ENCODE results near the gene FLCN. TPM values are rescaled to one million over a fixed set of nuclear protein-coding genes. Genes with fewer than 3 reads are reported as not detected.

Gene FLCN
- total and polyA plus RNA-seq, 2 donors: 14.4 to 14.6 TPM

DNA sequence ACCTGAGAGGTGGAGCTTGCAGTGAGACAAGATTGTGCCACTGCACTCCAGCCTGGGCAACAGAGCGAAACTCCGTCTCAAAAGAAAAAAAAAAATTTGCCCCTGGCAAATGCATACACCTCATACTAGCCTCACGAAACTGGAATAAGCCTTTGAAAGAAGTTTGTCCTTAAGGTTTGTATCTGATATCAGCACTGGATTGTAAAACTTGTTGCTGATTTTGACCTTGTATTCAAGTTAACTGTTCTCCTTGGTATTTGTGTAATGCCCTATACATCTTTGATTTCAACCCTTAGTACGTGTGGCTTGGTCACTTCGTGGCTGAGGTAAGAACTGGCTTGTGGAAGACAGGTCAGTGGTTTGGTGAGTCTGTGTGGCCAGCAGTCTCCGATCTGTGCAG lies 6.2 kb upstream of the FLCN start:
- Histone ChIP-seq H3K9me3 (ENCODE audit: control insufficient read depth in 2 of 2, insufficient read depth in 1 of 2, low read length in 1 of 2) (no peaks in the 10 kb centered on the region), H3K27me3 (ENCODE audit: control insufficient read depth in 2 of 2, insufficient read depth in 1 of 2, low read length in 1 of 2) (no peaks in the 10 kb centered on the region), H3K4me1 (ENCODE audit: control insufficient read depth in 2 of 2, insufficient read depth in 2 of 2, low read length in 2 of 2) (peaks cover 0 to 3% of the 10 kb centered on the region in 2 donors), H3K4me3 (ENCODE audit: low read length in 2 of 2) (no peak overlapping the region), H3K36me3 (ENCODE audit: control insufficient read depth in 2 of 2, insufficient read depth in 2 of 2, low read length in 1 of 2) (peaks cover 17 to 31% of the 10 kb centered on the region in 2 donors), H3K27ac (ENCODE audit: low read depth in 1 of 2, low read length in 1 of 2) (no peak overlapping the region)
- WGBS: 97% methylated on average over 6 of the region's 6 CpGs
- no peak for DNase-seq (ENCODE audit: low read depth in 6 of 9, low spot score in 9 of 9)

DNA sequence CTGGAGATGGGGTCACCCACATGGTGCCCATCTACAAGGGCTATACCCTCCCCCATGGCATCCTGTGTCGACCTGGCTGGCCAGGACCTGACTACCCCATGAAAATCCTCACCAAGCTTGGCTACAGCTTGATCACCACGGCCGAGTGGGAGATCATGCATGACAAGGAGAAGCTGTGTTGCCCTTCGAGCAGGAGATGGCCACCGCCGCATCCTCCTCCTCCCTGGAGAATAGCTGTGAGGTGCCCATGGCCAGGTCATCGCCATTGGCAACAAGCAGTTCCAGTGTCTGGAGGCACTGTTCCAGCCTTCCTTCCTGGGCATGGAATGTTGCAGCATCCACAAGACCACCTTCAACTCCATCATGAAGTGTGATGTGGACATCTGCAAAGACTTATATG lies 5.3 kb upstream of the FLCN start:
- Histone ChIP-seq H3K4me3 (ENCODE audit: low read length in 2 of 2) (no peak overlapping the region), H3K4me1 (ENCODE audit: control insufficient read depth in 2 of 2, insufficient read depth in 2 of 2, low read length in 2 of 2) (peaks cover 0 to 6% of the 10 kb centered on the region in 2 donors), H3K36me3 (ENCODE audit: control insufficient read depth in 2 of 2, insufficient read depth in 2 of 2, low read length in 1 of 2) (peaks cover 10 to 22% of the 10 kb centered on the region in 2 donors), H3K9me3 (ENCODE audit: control insufficient read depth in 2 of 2, insufficient read depth in 1 of 2, low read length in 1 of 2) (no peaks in the 10 kb centered on the region), H3K27ac (ENCODE audit: low read depth in 1 of 2, low read length in 1 of 2) (no peak overlapping the region), H3K27me3 (ENCODE audit: control insufficient read depth in 2 of 2, insufficient read depth in 1 of 2, low read length in 1 of 2) (no peaks in the 10 kb centered on the region)
- DNase-seq (ENCODE audit: low read depth in 6 of 9, low spot score in 9 of 9): no peak
- WGBS: 97% methylated on average over 7 of the region's 7 CpGs

DNA sequence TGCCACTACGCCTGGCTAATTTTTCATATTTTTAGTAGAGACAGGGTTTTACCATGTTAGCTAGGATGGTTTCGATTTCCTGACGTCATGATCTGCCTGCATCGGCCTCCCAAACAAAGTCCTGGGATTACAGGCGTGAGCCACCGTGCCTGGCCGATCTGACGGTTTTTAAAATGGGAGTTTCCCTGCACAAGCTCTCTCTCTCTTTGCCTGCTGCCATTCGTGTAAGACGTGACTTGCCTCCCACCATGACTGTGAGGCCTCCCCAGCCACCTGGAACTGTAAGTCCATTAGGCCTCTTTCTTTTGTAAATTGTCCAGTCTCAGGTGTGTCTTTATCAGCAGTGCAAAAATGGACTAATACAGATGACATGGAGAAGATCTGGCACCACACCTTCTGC lies 4.7 kb upstream of the FLCN start:
- WGBS: 92% methylated on average over 10 of the region's 10 CpGs
- Histone ChIP-seq H3K36me3 (ENCODE audit: control insufficient read depth in 2 of 2, insufficient read depth in 2 of 2, low read length in 1 of 2) (peaks cover 6 to 16% of the 10 kb centered on the region in 2 donors), H3K27me3 (ENCODE audit: control insufficient read depth in 2 of 2, insufficient read depth in 1 of 2, low read length in 1 of 2) (no peaks in the 10 kb centered on the region), H3K4me1 (ENCODE audit: control insufficient read depth in 2 of 2, insufficient read depth in 2 of 2, low read length in 2 of 2) (peaks cover 0 to 6% of the 10 kb centered on the region in 2 donors), H3K27ac (ENCODE audit: low read depth in 1 of 2, low read length in 1 of 2) (no peak overlapping the region), H3K4me3 (ENCODE audit: low read length in 2 of 2) (no peak overlapping the region), H3K9me3 (ENCODE audit: control insufficient read depth in 2 of 2, insufficient read depth in 1 of 2, low read length in 1 of 2) (no peaks in the 10 kb centered on the region)
- no peak for DNase-seq (ENCODE audit: low read depth in 6 of 9, low spot score in 9 of 9)

DNA sequence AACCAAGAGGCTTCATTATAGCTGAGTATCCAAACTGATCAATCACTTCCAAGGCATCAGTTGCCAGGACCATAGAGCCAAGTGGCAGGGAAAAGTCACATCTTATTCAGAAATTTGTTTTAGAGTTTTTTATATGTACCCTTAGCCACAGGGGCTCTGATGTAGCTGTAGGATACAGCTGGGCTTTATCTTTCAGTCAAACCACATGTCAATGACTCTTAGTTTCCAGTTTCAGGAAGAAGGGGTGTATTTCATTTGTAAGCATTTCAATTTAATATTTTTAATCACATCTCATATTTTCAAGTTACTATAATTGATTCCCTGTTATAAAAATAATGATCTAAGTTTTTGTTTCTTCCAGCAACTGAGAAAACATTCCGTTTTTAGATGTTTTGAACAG lies 2.9 kb upstream of the FLCN start:
- DNase-seq (ENCODE audit: low read depth in 6 of 9, low spot score in 9 of 9): peak in 1 of 9 donors; percentile 7
- Histone ChIP-seq H3K4me1 (ENCODE audit: control insufficient read depth in 2 of 2, insufficient read depth in 2 of 2, low read length in 2 of 2) (peaks cover 12 to 17% of the 10 kb centered on the region in 2 donors), H3K27ac (ENCODE audit: low read depth in 1 of 2, low read length in 1 of 2) (no peak overlapping the region), H3K9me3 (ENCODE audit: control insufficient read depth in 2 of 2, insufficient read depth in 1 of 2, low read length in 1 of 2) (no peaks in the 10 kb centered on the region), H3K27me3 (ENCODE audit: control insufficient read depth in 2 of 2, insufficient read depth in 1 of 2, low read length in 1 of 2) (no peaks in the 10 kb centered on the region), H3K4me3 (ENCODE audit: low read length in 2 of 2) (no peak overlapping the region), H3K36me3 (ENCODE audit: control insufficient read depth in 2 of 2, insufficient read depth in 2 of 2, low read length in 1 of 2) (peaks cover 0 to 2% of the 10 kb centered on the region in 2 donors)
- 74% methylated on average over 1 of the region's 1 CpG for WGBS

DNA sequence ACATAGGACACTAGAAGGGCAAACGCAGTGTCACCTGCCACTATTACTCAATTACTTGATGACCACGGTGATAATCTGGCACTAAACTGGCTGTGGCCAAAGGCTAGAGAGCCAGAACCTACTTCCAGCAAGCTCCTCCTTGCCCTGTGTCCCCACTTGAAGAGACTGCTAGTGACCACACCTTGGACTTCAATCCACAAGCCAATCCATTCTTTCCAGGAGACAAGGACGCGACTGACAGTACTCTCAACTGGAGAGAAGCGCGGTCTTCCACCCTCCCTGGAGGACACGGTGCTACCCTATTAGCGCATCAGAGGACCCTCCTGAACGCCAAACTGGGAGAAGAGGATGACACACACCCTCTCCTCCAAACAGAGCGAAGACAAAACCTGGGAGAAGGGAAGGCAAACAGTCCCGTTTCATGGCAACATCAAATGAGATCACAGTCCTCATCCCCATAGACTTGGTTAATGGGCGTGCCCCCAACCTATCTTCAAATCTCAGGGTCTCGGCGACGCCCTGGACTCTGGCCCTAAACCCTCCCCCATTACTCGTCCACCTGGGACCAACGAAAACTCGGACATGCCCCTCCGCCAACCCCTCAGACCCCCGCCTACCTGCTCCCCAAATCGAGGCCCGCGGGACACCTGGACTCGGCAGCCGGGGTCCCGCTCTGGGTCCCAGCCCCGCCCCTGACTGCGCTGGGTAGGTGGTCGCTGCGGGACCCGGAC lies 508 bp downstream of the FLCN start:
- Histone ChIP-seq H3K27ac (ENCODE audit: low read depth in 1 of 2, low read length in 1 of 2) (peak overlapping the region in 1 of 2 donors; percentile 93), H3K27me3 (ENCODE audit: control insufficient read depth in 2 of 2, insufficient read depth in 1 of 2, low read length in 1 of 2) (no peaks in the 10 kb centered on the region), H3K4me3 (ENCODE audit: low read length in 2 of 2) (peak overlapping the region; percentile 78 to 80), H3K9me3 (ENCODE audit: control insufficient read depth in 2 of 2, insufficient read depth in 1 of 2, low read length in 1 of 2) (no peaks in the 10 kb centered on the region), H3K36me3 (ENCODE audit: control insufficient read depth in 2 of 2, insufficient read depth in 2 of 2, low read length in 1 of 2) (peaks cover 8 to 14% of the 10 kb centered on the region in 2 donors), H3K4me1 (ENCODE audit: control insufficient read depth in 2 of 2, insufficient read depth in 2 of 2, low read length in 2 of 2) (peaks cover 12 to 17% of the 10 kb centered on the region in 2 donors)
- peak in 3 of 9 donors; percentile 6 to 19 (median 13) for DNase-seq (ENCODE audit: low read depth in 6 of 9, low spot score in 9 of 9)
- 4% methylated on average over 31 of the region's 31 CpGs for WGBS

DNA sequence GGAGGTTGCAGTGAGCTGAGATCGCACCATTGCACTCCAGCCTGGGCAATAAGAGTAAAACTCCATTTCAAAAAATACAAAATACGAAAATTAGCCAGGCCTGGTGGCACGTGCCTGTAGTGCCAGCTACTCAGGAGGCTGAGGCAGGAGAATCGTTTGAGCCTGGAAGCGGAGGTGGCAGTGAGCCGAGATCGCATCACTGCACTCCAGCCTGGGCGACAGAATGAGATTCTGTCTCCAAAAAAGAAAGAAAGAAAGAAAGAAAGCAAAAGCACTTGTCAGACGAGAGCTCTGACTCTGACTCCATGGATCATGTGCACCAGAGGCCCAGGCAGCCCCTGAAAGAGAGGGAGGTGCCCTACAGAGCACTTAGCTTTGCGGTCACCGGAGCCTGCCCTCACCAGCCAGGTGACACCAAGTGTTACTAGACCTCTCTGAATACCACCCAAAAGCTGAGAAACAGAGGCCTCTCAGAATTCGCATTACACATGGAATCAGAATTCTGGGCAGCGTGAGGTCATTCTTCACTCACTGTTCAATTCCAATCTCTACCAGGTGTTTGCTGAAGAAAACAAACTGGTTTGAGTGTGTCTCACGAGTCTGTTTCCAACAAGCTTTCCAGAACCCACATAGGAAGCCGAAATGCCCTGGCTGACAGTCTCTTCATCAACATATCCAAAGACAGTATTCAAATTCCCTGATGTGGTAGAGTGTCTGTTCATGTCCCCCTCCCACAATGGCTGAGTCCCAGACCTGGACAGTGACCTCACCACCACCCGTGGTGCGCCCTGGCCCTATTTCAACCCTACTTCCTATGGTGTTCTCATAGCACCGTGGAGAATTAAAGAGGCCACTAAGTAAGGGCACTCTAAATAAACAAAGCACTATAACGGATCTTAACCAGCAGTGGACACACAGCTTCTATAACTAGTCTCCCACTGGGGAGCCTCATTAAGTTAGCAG lies 1.5 kb downstream of the FLCN start:
- Histone ChIP-seq H3K27me3 (ENCODE audit: control insufficient read depth in 2 of 2, insufficient read depth in 1 of 2, low read length in 1 of 2) (no peaks in the 10 kb centered on the region), H3K4me3 (ENCODE audit: low read length in 2 of 2) (peak overlapping the region; percentile 78 to 80), H3K36me3 (ENCODE audit: control insufficient read depth in 2 of 2, insufficient read depth in 2 of 2, low read length in 1 of 2) (peaks cover 10 to 18% of the 10 kb centered on the region in 2 donors), H3K4me1 (ENCODE audit: control insufficient read depth in 2 of 2, insufficient read depth in 2 of 2, low read length in 2 of 2) (peaks cover 12 to 17% of the 10 kb centered on the region in 2 donors), H3K27ac (ENCODE audit: low read depth in 1 of 2, low read length in 1 of 2) (peak overlapping the region in 1 of 2 donors; percentile 65), H3K9me3 (ENCODE audit: control insufficient read depth in 2 of 2, insufficient read depth in 1 of 2, low read length in 1 of 2) (no peaks in the 10 kb centered on the region)
- 85% methylated on average over 19 of the region's 19 CpGs for WGBS
- DNase-seq (ENCODE audit: low read depth in 6 of 9, low spot score in 9 of 9): no peak

DNA sequence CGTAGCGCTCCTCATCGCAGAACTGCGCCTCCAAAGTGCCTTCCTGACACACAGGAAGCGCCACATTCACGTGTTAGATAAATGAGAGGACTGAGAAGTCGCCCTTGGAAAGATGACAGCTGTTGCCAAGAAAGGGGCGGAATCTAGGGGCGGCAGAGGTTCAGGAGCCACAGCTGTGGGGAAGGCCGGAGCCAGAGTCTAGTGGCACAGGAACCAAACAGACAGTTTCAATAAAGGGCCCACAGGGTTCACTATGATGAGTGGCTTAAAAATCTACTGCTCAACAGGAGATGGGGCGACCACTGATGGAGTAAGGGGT lies 4.7 kb downstream of the FLCN start:
- no peaks in the 10 kb centered on the region for H3K27me3 ChIP-seq (ENCODE audit: control insufficient read depth in 2 of 2, insufficient read depth in 1 of 2, low read length in 1 of 2)
- H3K27ac ChIP-seq (ENCODE audit: low read depth in 1 of 2, low read length in 1 of 2): no peak overlapping the region
- no peak overlapping the region for H3K4me3 ChIP-seq (ENCODE audit: low read length in 2 of 2)
- peaks cover 40 to 47% of the 10 kb centered on the region in 2 donors for H3K36me3 ChIP-seq (ENCODE audit: control insufficient read depth in 2 of 2, insufficient read depth in 2 of 2, low read length in 1 of 2)
- DNase-seq (ENCODE audit: low read depth in 6 of 9, low spot score in 9 of 9): no peak
- peaks cover 11 to 12% of the 10 kb centered on the region in 2 donors for H3K4me1 ChIP-seq (ENCODE audit: control insufficient read depth in 2 of 2, insufficient read depth in 2 of 2, low read length in 2 of 2)
- no peaks in the 10 kb centered on the region for H3K9me3 ChIP-seq (ENCODE audit: control insufficient read depth in 2 of 2, insufficient read depth in 1 of 2, low read length in 1 of 2)
- 95% methylated on average over 11 of the region's 11 CpGs for WGBS

DNA sequence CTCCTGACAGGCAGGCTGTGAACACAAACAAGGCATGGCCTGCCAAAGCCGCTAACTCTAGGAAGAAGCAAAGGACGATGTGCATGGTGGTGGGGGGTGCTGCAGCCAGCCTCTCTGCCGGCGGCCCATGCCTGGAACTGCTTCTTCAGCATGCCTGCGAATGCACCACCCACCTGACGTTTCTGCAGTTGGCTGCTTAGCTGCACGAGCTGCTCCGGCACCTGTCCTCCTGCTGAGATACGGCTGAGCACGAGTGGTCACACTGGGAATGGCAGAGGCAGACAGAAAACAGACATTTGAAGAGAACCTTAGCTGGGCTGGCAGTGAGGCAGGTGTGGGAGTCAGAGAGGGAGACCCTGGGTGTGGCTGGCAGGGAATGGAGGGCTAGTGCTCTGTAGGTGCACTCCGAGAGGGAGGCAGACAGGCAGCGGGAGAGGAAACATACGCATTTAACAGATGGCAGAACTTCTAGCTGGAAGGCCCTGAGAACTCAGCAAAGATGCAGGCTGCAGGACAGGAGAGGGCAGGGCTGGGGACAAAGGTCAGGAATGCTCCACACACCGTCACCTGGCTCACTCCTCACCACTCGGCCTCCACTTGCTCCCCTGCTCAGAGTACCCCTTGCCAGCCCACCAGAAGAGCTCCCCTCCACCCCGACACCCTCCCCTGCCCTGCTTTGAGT lies 5.2 kb downstream of the FLCN start:
- H3K9me3 ChIP-seq (ENCODE audit: control insufficient read depth in 2 of 2, insufficient read depth in 1 of 2, low read length in 1 of 2): no peaks in the 10 kb centered on the region
- peaks cover 11 to 12% of the 10 kb centered on the region in 2 donors for H3K4me1 ChIP-seq (ENCODE audit: control insufficient read depth in 2 of 2, insufficient read depth in 2 of 2, low read length in 2 of 2)
- 95% methylated on average over 16 of the region's 16 CpGs for WGBS
- no peak overlapping the region for H3K27ac ChIP-seq (ENCODE audit: low read depth in 1 of 2, low read length in 1 of 2)
- H3K4me3 ChIP-seq (ENCODE audit: low read length in 2 of 2): no peak overlapping the region
- no peak for DNase-seq (ENCODE audit: low read depth in 6 of 9, low spot score in 9 of 9)
- peaks cover 45 to 51% of the 10 kb centered on the region in 2 donors for H3K36me3 ChIP-seq (ENCODE audit: control insufficient read depth in 2 of 2, insufficient read depth in 2 of 2, low read length in 1 of 2)
- no peaks in the 10 kb centered on the region for H3K27me3 ChIP-seq (ENCODE audit: control insufficient read depth in 2 of 2, insufficient read depth in 1 of 2, low read length in 1 of 2)

Data from thymus (tissue), 11 donors.